ENCODE data around the gene CHAF1A.

The CHAF1A gene

GRCh38 chr19:4457654-4458395 lies 55.4 kb downstream of the CHAF1A start, which contains the start of gene UBXN6:
TSS of gene UBXN6 (minus strand) at chr19:4457794. CDS start at chr19:4457697, 97 bp downstream.
- peak; percentile 94 for DNase-seq

GRCh38 chr19:4464815-4465581 lies 62.6 kb downstream of the CHAF1A start:
- DNase-seq: no peak

GRCh38 chr19:4467835-4468234 lies 65.4 kb downstream of the CHAF1A start:
- DNase-seq: no peak

DNA sequence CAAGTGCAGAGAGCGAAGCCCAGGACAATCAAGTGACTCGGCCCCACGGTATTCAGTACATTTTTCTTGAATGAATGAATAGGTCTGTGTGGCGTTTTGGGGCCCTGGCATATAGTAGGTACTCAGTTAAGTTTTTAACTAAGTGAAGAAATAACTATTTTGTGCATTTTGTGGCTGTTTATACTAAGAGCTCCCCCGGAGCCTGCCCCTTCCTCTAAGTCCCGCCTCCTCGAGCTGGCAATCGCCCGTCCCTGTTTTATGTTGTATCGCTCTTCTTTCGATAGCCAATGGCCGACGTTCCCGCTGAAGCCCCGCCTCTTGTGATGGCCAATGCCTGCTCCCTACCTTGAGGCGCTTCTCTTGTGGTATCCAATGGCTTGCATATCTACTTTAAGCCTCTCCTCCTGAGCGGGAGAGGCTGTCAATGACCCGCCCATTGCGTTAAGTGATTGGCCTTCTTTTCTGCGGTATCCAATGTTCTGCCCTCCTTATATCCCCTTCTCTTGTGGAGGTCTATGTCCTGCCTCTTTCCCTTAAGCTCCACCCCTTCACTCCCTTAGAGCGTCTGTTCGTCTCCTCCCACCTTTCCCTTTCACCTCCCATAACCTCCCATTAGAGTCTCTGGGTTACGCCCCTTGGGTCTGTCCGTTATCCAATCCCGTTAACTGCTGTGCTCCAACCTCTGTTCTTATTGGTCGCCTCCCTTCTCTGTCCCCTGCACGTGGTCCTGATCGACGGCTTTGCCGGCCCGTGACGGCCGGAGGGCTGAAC lies 69.1 kb downstream of the CHAF1A start:
- DNase-seq: peak; percentile 91

- peak; percentile 93 for DNase-seq
Observed at GRCh38 chr19:4472174-4472974, 69.9 kb downstream of the CHAF1A start, which contains the start of gene HDGFL2. TSS of gene HDGFL2 (plus strand) at chr19:4472297. CDS start at chr19:4472351, 54 bp downstream.

GRCh38 chr19:4473011-4473762 lies 70.7 kb downstream of the CHAF1A start:
- DNase-seq: no peak

DNA sequence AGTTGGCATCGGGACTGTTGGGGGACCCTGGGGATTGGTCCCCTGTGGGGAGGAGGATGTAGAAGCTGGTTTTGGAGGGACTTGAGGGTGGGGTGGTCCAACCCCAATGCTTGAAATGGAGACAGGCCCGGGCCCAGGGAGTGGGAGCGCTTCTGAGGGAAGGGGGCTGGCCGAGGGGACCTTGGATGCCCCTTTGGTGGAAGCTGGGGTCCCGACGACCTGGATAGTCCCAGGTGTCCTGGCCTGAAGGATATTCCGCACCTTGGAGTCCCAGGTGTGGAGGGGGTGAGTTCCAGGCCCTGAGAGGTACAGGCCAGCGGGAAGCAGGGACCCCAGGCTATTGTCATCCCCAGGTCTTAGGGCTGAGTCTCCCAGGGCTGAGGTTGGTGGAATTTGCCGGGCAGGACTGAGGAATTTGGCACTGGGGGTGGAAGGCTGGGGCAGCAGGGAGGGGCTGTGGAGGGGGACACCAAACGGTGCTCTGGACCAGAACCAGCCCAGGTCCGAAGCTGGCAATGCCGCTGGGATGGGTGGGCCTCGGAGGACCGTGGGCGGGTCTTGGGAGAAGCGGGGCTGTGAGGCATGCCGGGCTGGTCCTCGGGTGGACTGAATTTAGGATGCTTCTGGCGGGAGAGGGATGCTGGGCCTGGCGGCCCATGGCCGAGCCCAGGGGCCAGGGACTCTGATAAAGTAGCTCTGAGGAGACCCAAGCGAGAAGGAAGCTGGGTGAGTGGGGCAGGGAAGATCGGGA lies 71.5 kb downstream of the CHAF1A start:
- DNase-seq: no peak

- no peak for DNase-seq
Observed at GRCh38 chr19:4474514-4475022, 72.1 kb downstream of the CHAF1A start.

DNA sequence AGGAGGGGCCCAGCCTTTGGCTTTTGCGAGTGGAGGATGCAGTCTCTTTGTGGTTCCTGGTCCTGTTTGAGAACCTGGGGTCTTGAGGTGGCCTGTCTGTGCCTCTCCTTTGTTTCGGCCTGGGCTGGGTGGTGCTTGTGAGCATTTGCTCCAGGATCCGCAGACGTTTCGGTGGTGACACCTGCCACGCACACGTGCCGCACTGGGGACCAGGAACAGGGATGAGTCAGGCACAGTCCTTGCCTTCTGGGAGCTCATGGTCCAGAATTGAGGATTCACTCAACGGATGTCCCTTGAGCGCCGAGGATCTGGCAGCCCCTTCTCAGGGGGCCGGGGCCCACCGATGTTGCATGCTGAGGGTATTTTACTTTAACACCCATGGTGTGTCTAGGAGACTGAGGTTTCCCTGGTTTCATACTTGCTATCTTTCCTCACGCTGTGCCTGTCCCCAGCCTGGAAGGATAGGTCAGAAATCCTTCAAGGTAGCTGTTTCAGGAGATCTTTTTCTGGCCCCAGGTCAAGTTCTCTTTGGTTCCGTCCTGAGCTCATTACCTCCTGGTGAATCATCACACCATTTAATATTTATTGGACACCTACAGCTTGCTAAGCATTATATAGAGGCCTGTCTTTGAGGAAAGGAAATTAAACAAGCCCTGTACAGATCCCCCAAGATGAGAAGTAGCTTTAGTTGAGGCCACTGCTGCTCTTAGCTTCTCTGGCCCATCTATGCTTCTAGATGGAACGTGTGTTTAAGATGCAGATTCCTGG lies 74.8 kb downstream of the CHAF1A start:
- no peak for DNase-seq

DNA sequence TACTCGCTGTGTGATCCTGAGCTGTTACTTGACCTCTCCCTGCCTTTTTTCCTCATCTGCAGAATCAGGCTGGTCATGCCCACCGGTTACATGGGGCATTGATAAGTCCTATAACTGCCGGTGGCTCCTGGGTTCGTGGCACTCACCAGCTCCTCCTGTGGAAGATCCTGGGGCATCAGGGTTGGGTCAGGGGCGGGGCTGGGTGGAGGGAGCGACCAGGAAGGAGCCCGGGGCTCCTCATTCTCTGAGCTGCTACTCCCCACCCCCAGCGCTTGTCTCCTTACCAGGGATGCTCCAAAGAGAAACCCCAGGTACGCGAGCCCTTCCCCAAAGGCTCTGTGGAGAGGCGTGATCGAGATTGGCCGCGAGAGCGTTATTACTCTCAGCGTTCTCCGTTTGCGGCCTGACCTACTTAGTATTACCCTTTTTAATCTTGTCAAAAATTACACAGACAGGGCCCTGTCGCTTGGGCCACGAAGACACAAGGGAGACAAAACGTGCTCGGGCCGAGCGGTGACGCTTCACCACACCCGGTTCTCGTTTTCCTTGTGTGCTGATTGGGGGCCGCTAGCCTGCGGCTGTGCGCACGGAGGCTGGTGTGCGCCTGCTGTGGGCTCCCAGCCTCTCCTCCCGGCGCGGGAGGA lies 80.4 kb downstream of the CHAF1A start:
- DNase-seq: no peak

DNA sequence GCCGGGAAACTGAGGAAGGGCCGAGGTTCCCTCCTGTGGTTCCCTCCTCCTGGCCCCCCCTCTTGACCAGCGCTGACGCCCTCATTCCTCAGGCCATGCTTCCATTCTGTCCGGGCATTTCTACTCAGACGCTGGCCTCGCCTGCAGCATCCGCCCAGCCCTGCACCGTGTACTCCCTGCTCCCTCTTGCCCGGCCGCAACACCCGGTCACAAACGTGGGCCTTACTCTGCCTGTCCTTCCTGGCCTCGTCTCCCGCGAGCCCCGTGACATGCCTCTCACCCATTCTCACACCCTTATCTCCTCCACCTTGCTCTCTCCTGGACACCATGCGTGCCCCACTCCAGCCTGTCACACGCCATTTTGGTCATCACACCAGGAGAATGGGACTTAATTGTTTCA lies 80.9 kb downstream of the CHAF1A start:
- no peak for DNase-seq

GRCh38 chr19:4487572-4487971 lies 85.1 kb downstream of the CHAF1A start:
- DNase-seq: no peak

DNA sequence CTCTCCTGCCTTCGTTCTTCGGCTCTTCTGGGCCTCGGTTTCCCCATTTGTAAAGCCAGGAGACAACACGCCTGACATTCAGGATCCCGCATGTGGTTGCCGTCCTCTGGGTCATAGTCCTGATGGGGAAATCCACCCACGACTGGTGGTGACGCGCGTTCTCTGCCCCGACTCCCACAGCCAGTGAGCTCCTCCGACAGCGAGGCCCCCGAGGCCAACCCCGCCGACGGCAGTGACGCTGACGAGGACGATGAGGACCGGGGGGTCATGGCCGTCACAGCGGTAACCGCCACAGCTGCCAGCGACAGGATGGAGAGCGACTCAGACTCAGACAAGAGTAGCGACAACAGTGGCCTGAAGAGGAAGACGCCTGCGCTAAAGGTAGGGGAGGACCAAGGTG lies 86.1 kb downstream of the CHAF1A start:
- no peak for DNase-seq

GRCh38 chr19:4491446-4491845 lies 89.0 kb downstream of the CHAF1A start:
- DNase-seq: no peak

- no peak for DNase-seq
Observed at GRCh38 chr19:4492337-4493103, 90.1 kb downstream of the CHAF1A start.
